Urinary bladder (tissue), 4 donors: Measurements from ENCODE around the gene ZDHHC3. TPM values are rescaled to one million over a fixed set of nuclear protein-coding genes. Genes with fewer than 3 reads are reported as not detected.
"Not testable (repeated sequence)": the region's sequence is repeated elsewhere in the genome, so short reads cannot be mapped to it uniquely, and the experiment has no call there.

Experiments
- DNase-seq: peaks from one replicate; pipeline ENCODE4 v3.0.0-alpha.2; 2015; ENCODE audit errors: extremely low spot score
- H3K27ac ChIP-seq: one replicate; pipeline ENCODE4 v1.5.1; 2013; ENCODE audit warnings: low read depth, mild to moderate bottlenecking, moderate library complexity
- H3K36me3 ChIP-seq: one replicate; pipeline ENCODE4 v1.6.1; 2013; ENCODE audit warnings: mild to moderate bottlenecking, moderate library complexity; ENCODE audit not compliant: insufficient read depth
- H3K4me1 ChIP-seq: one replicate; pipeline ENCODE4 v1.6.1; 2013; ENCODE audit warnings: mild to moderate bottlenecking, moderate library complexity; ENCODE audit not compliant: insufficient read depth
- H3K4me3 ChIP-seq: one replicate; pipeline ENCODE4 v1.5.1; 2013; ENCODE audit warnings: low read depth, low read length
- WGBS: extraction: QIAGEN DNeasy Blood & Tissue Kit; methylation state at CpG from one replicate; pipeline ENCODE4 v1.1.7; 2013; 5-methylcytosine and 5-hydroxymethylcytosine counted together
- polyA plus RNA-seq: library from polyadenylated mRNA; stranded (reverse); fragments of 200-250 nt; gene quantifications from one replicate; pipeline ENCODE4 v1.2.3, GENCODE V29; 2013
- total RNA-seq: library from RNA; depleted of rRNA; stranded (reverse); fragments of >200 nt; gene quantifications from one replicate; pipeline ENCODE4 v1.2.3, GENCODE V29; 2014
- donor health status: healthy with polysubstance abuse.
- donor health status: healthy.

The ZDHHC3 gene
- total and polyA plus RNA-seq, 2 donors: 44.7 to 56.1 TPM

- WGBS: 92% methylated on average over 8 of the region's 8 CpGs
- H3K4me1 ChIP-seq: no peaks in the 10 kb centered on the region
- DNase-seq: no peak
- H3K4me3 ChIP-seq: no peak overlapping the region
- H3K27ac ChIP-seq: no peak overlapping the region
- H3K36me3 ChIP-seq: peaks cover 2% of the 10 kb centered on the region
Observed at GRCh38 chr3:44989141-44989540, 13.2 kb upstream of the ZDHHC3 start.

- peaks cover 2% of the 10 kb centered on the region for H3K36me3 ChIP-seq
- H3K4me1 ChIP-seq: no peaks in the 10 kb centered on the region
- H3K4me3 ChIP-seq: no peak overlapping the region
- H3K27ac ChIP-seq: no peak overlapping the region
- DNase-seq: no peak
- 94% methylated on average over 2 of the region's 2 CpGs for WGBS
Observed at GRCh38 chr3:44988073-44988472, 12.1 kb upstream of the ZDHHC3 start.

- no peak overlapping the region for H3K27ac ChIP-seq
- no peaks in the 10 kb centered on the region for H3K4me1 ChIP-seq
- H3K4me3 ChIP-seq: no peak overlapping the region
- H3K36me3 ChIP-seq: peaks cover 2% of the 10 kb centered on the region
- DNase-seq: no peak
- 93% methylated on average over 6 of the region's 6 CpGs for WGBS
Observed at GRCh38 chr3:44987332-44987731, 11.4 kb upstream of the ZDHHC3 start.

- not testable (repeated sequence) for H3K4me1 ChIP-seq, H3K27ac ChIP-seq, DNase-seq, H3K36me3 ChIP-seq, H3K4me3 ChIP-seq
- WGBS: 94% methylated on average over 14 of the region's 14 CpGs
Observed at GRCh38 chr3:44986330-44986729, 10.4 kb upstream of the ZDHHC3 start.

GRCh38 chr3:44984335-44984734, 8.4 kb upstream of the ZDHHC3 start:
- 96% methylated on average over 2 of the region's 2 CpGs for WGBS
- Histone ChIP-seq H3K36me3 (peaks cover under 1% of the 10 kb centered on the region), H3K4me1 (peaks cover 2% of the 10 kb centered on the region), H3K4me3 (no peak overlapping the region), H3K27ac (no peak overlapping the region)
- DNase-seq: no peak

GRCh38 chr3:44983484-44983941, 7.5 kb upstream of the ZDHHC3 start:
- WGBS: 79% methylated on average over 1 of the region's 1 CpG
- Histone ChIP-seq H3K4me1 (peaks cover 2% of the 10 kb centered on the region), H3K36me3 (no peaks in the 10 kb centered on the region), H3K4me3 (no peak overlapping the region), H3K27ac (no peak overlapping the region)
- DNase-seq: no peak

GRCh38 chr3:44982817-44983216, 6.8 kb upstream of the ZDHHC3 start:
- no peaks in the 10 kb centered on the region for H3K36me3 ChIP-seq
- H3K4me3 ChIP-seq: no peak overlapping the region
- peaks cover 2% of the 10 kb centered on the region for H3K4me1 ChIP-seq
- no peak for DNase-seq
- H3K27ac ChIP-seq: no peak overlapping the region
- 78% methylated on average over 3 of the region's 3 CpGs for WGBS

- H3K36me3 ChIP-seq: no peaks in the 10 kb centered on the region
- peaks cover 5% of the 10 kb centered on the region for H3K4me1 ChIP-seq
- no peak overlapping the region for H3K27ac ChIP-seq
- no peak overlapping the region for H3K4me3 ChIP-seq
- 77% methylated on average over 4 of the region's 4 CpGs for WGBS
- DNase-seq: no peak
Observed at GRCh38 chr3:44981751-44982150, 5.8 kb upstream of the ZDHHC3 start.

- no peak overlapping the region for H3K4me3 ChIP-seq
- 97% methylated on average over 1 of the region's 1 CpG for WGBS
- H3K4me1 ChIP-seq: peaks cover 5% of the 10 kb centered on the region
- no peaks in the 10 kb centered on the region for H3K36me3 ChIP-seq
- H3K27ac ChIP-seq: no peak overlapping the region
- no peak for DNase-seq
Observed at GRCh38 chr3:44981220-44981619, 5.2 kb upstream of the ZDHHC3 start.

GRCh38 chr3:44974416-44974815, 1.6 kb downstream of the ZDHHC3 start:
- Histone ChIP-seq H3K4me3 (no peak overlapping the region), H3K4me1 (peaks cover 3% of the 10 kb centered on the region), H3K27ac (no peak overlapping the region), H3K36me3 (no peaks in the 10 kb centered on the region)
- WGBS: 77% methylated on average over 4 of the region's 4 CpGs
- DNase-seq: no peak

- H3K36me3 ChIP-seq: no peaks in the 10 kb centered on the region
- DNase-seq: no peak
- no peak overlapping the region for H3K4me3 ChIP-seq
- no peaks in the 10 kb centered on the region for H3K4me1 ChIP-seq
- 78% methylated on average over 3 of the region's 3 CpGs for WGBS
- no peak overlapping the region for H3K27ac ChIP-seq
Observed at GRCh38 chr3:44970926-44971490, 5.0 kb downstream of the ZDHHC3 start.

GRCh38 chr3:44969828-44970179, 6.2 kb downstream of the ZDHHC3 start:
- Histone ChIP-seq H3K4me1 (no peaks in the 10 kb centered on the region), H3K4me3 (no peak overlapping the region), H3K27ac (no peak overlapping the region), H3K36me3 (no peaks in the 10 kb centered on the region)
- DNase-seq: no peak
- WGBS: 78% methylated on average over 2 of the region's 2 CpGs

- no peak for DNase-seq
- H3K4me1 ChIP-seq: no peaks in the 10 kb centered on the region
Observed at GRCh38 chr3:44969154-44969827, 6.7 kb downstream of the ZDHHC3 start.

GRCh38 chr3:44968447-44968858, 7.5 kb downstream of the ZDHHC3 start:
- no peak for DNase-seq
- no peak overlapping the region for H3K27ac ChIP-seq
- no peaks in the 10 kb centered on the region for H3K4me1 ChIP-seq
- no peak overlapping the region for H3K4me3 ChIP-seq
- WGBS: 85% methylated on average over 6 of the region's 6 CpGs
- no peaks in the 10 kb centered on the region for H3K36me3 ChIP-seq

More at GRCh38 chr3:44969154-44969827, 6.7 kb downstream of the ZDHHC3 start:
- H3K4me3 ChIP-seq: no peak overlapping the region
- 85% methylated on average over 5 of the region's 5 CpGs for WGBS
- H3K36me3 ChIP-seq: no peaks in the 10 kb centered on the region
- H3K27ac ChIP-seq: no peak overlapping the region
